Upper lobe of left lung (tissue), 6 donors: Measurements from ENCODE around the gene MGAT5B. TPM values are rescaled to one million over a fixed set of nuclear protein-coding genes. Genes with fewer than 3 reads are reported as not detected.

Experiments used
- ATAC-seq, 2 donors: fragments of 200-7000 bp; cut with Tn5 transposase; one replicate each; pipeline ENCODE4 v1.9.1; 2022; ENCODE audit warnings: mild to moderate bottlenecking in 2 of 2, moderate library complexity in 2 of 2; ENCODE audit not compliant: low FRiP score in 2 of 2
- DNase-seq, 2 donors: peaks; one replicate each; pipeline ENCODE4 v3.0.0-alpha.2; 2019 to 2020
- H3K27ac ChIP-seq, 4 donors: fragments of 200-600 bp; sonication (generic); one replicate each; pipeline ENCODE4 v1.5.1; 2016 to 2019
- H3K27me3 ChIP-seq, 4 donors: fragments of 200-600 bp; sonication (generic); one replicate each; pipeline ENCODE4 v1.5.1; 2017 to 2019
- H3K36me3 ChIP-seq, 4 donors: fragments of 200-600 bp; sonication (generic); one replicate each; pipeline ENCODE4 v1.5.1; 2016 to 2019
- H3K4me1 ChIP-seq, 4 donors: fragments of 200-600 bp; sonication (generic); one replicate each; pipeline ENCODE4 v1.5.1; 2018 to 2019
- H3K4me3 ChIP-seq, 4 donors: fragments of 200-600 bp; sonication (generic); one replicate each; pipeline ENCODE4 v1.5.1; 2017 to 2019; ENCODE audit warnings: mild to moderate bottlenecking in 2 of 4, moderate library complexity in 1 of 4
- H3K9me3 ChIP-seq, 4 donors: fragments of 200-600 bp; sonication (generic); one replicate each; pipeline ENCODE4 v1.5.1; 2018 to 2019
- CTCF ChIP-seq, 6 experiments: fragments of 450-650 bp in 4 of 6; fragments of 200-600 bp in 2 of 6; sonication (generic) in 2 of 6; IDR thresholded peaks; one replicate each; pipeline ENCODE4 v1.5.1; 2016 to 2019; ENCODE audit warnings: antibody characterized with exemption in 6 of 6
- EP300 ChIP-seq, 4 donors: sonication (generic); formaldehyde crosslinking; IDR thresholded peaks; one replicate each; pipeline ENCODE4 v1.5.1; 2017; ENCODE audit warnings: antibody characterized with exemption in 4 of 4, control low read depth in 2 of 4
- POLR2A ChIP-seq, 4 donors: fragments of 450-650 bp; IDR thresholded peaks; one replicate each; pipeline ENCODE4 v1.5.1; 2016 to 2017; ENCODE audit warnings: antibody characterized with exemption in 4 of 4, mild to moderate bottlenecking in 2 of 4
- POLR2AphosphoS5 ChIP-seq, 2 donors: sonication (generic); formaldehyde crosslinking; IDR thresholded peaks; one replicate each; pipeline ENCODE4 v1.5.1; 2017; ENCODE audit warnings: antibody characterized with exemption in 2 of 2
- WGBS, 2 donors: methylation state at CpG; one replicate each; pipeline ENCODE4 v1.1.5; 2017 to 2018; 5-methylcytosine and 5-hydroxymethylcytosine counted together
- total RNA-seq, 6 donors: library from RNA; depleted of rRNA in 4 of 6; stranded (reverse); fragments of >200 nt in 4 of 6; gene quantifications; one replicate each; pipeline versions ENCODE4 v1.1.0 to v1.2.1, GENCODE V29; 2016 to 2021
- donor health status: DM: no; HTN: no; CAD: no; lungs with moderate emphysema.
- donor health status: DM: no; HTN: yes; CAD: no; lungs with severe emphysema.

The MGAT5B gene
- total RNA-seq, 6 donors from 2014 or later: 0.20 to 3.0 (median 0.83) TPM

GRCh38 chr17:76997981-76998531, 129.9 kb downstream of the MGAT5B start:
- Histone ChIP-seq H3K4me1 (peaks cover 0 to 2% (median 0%) of the 10 kb centered on the region in 4 donors), H3K4me3 (no peak overlapping the region), H3K36me3 (no peaks in the 10 kb centered on the region), H3K27me3 (no peaks in the 10 kb centered on the region), H3K27ac (peak overlapping the region in 1 of 4 donors; percentile 24), H3K9me3 (no peaks in the 10 kb centered on the region)
- no peak for ATAC-seq
- TF ChIP-seq POLR2A (IDR thresholded peaks at IDR 0.05): no peak
- TF ChIP-seq EP300 (IDR thresholded peaks at IDR 0.05): no peak
- TF ChIP-seq POLR2AphosphoS5 (IDR thresholded peaks at IDR 0.05): no peak
- TF ChIP-seq CTCF (IDR thresholded peaks at IDR 0.05): no peak
- WGBS, 2 donors: 44 to 52% methylated on average over 16 of the region's 16 CpGs
- DNase-seq: no peak

GRCh38 chr17:76998839-76999238, 130.6 kb downstream of the MGAT5B start:
- no peaks in the 10 kb centered on the region for H3K27me3 ChIP-seq
- ATAC-seq: no peak
- no peaks in the 10 kb centered on the region for H3K9me3 ChIP-seq
- no peak for DNase-seq
- no peak overlapping the region for H3K4me3 ChIP-seq
- WGBS, 2 donors: 84 to 89% methylated on average over 4 to 5 of the region's 8 CpGs
- peak overlapping the region in 2 of 4 donors; percentile 24 to 34 for H3K27ac ChIP-seq
- no peaks in the 10 kb centered on the region for H3K36me3 ChIP-seq
- TF ChIP-seq CTCF (IDR thresholded peaks at IDR 0.05) (no peak), EP300 (IDR thresholded peaks at IDR 0.05) (no peak), POLR2AphosphoS5 (IDR thresholded peaks at IDR 0.05) (no peak), POLR2A (IDR thresholded peaks at IDR 0.05) (no peak)
- H3K4me1 ChIP-seq: peaks cover 0 to under 1% (median 0%) of the 10 kb centered on the region in 4 donors

Other genes starting within 250 kb of the MGAT5B start
- gene ST6GALNAC1, start 224.6 kb upstream of the MGAT5B start, total RNA-seq: 10 to 100 TPM in 4 of 6 donors, 1 to 10 TPM in 2; 8.3 to 20.4 (median 19.1) TPM
- 100 to 1,000 TPM in 1 of 6 donors, 10 to 100 TPM in 5; 21.0 to 147 (median 73.5) TPM for gene MXRA7, start 157.4 kb upstream of the MGAT5B start, total RNA-seq
- gene JMJD6, start 141.8 kb upstream of the MGAT5B start, total RNA-seq: 10 to 100 TPM; 23.3 to 63.9 (median 31.0) TPM
- gene METTL23, start 141.6 kb upstream of the MGAT5B start, total RNA-seq: 10 to 100 TPM; 13.6 to 38.9 (median 28.3) TPM
- 100 to 1,000 TPM; 133 to 454 (median 211) TPM for gene SRSF2, start 131.1 kb upstream of the MGAT5B start, total RNA-seq
- gene MFSD11, start 130.3 kb upstream of the MGAT5B start, total RNA-seq: 10 to 100 TPM; 23.9 to 49.2 (median 34.4) TPM